Adrenal gland (tissue), 5 donors: ENCODE measurements around the gene IL1RAPL1.

Experiments used
- POLR2A ChIP-seq, 2 donors: fragments of 450-650 bp; IDR thresholded peaks; one replicate each; pipeline ENCODE4 v1.6.1; 2017; ENCODE audit warnings: antibody characterized with exemption in 2 of 2, mild to moderate bottlenecking in 2 of 2, moderate library complexity in 1 of 2
- TF ChIP-seq, protein P1 (sequence below), 6 experiments: fragments of 450-650 bp in 4 of 6; fragments of 200-600 bp in 2 of 6; sonication (generic) in 1 of 6; IDR thresholded peaks; 1 replicate in 5 of 6; 2 replicates in 1 of 6; pipeline versions ENCODE4 v1.5.1 to v1.8.0; 2016 to 2021; ENCODE audit warnings: antibody characterized with exemption in 6 of 6, mild to moderate bottlenecking in 2 of 6, moderate library complexity in 1 of 6
- donor health status: DM: no; HTN: no; CAD: no.

- TF ChIP-seq POLR2A (IDR thresholded peaks at IDR 0.05), result no peak
- TF ChIP-seq, protein P1, sequence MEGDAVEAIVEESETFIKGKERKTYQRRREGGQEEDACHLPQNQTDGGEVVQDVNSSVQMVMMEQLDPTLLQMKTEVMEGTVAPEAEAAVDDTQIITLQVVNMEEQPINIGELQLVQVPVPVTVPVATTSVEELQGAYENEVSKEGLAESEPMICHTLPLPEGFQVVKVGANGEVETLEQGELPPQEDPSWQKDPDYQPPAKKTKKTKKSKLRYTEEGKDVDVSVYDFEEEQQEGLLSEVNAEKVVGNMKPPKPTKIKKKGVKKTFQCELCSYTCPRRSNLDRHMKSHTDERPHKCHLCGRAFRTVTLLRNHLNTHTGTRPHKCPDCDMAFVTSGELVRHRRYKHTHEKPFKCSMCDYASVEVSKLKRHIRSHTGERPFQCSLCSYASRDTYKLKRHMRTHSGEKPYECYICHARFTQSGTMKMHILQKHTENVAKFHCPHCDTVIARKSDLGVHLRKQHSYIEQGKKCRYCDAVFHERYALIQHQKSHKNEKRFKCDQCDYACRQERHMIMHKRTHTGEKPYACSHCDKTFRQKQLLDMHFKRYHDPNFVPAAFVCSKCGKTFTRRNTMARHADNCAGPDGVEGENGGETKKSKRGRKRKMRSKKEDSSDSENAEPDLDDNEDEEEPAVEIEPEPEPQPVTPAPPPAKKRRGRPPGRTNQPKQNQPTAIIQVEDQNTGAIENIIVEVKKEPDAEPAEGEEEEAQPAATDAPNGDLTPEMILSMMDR (IDR thresholded peaks at IDR 0.05), result no peak
These were observed 40.9 kb downstream of the IL1RAPL1 start for GRCh38 chrX:28628120-28628519.
